Measurements from ENCODE around the gene BCL2L11.

Gene BCL2L11

DNA sequence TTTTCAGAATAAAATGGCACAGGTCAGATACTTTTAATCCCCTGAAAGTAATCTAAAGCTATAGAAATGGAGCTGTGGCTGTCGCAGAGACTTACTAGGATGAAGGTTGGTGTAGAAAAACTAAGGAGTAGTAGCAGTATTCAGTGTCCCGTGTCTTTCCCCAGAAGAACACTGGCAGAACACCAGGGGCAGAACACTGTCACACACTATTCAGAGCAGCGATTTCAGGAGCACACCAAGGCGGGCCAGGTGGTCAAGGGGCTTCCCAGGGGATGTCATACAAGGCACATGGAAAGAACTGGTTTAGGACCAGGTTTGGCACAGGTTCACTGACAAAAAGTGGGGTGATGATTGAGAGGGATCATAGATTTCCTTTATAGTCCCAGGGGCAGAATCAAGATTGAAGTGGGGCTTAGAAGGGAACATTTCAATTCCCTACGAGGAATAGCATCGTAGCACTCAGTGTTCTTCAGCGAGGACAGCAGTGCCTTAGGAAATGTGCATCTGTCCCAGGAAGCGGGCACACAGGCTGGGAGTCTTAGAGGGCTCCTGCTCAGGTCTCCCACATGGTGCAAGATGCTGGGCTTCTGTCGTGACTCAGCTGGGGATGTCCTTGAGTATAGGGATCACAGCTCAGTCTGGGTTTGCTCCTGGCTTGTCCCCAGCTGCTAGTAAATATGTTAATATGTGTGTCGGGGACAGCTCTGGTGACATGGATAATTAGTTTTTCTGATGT, 22.6 kb downstream of the BCL2L11 start:
- no peak for DNase-seq (ENCODE audit: low read depth in 3 of 3)

DNA sequence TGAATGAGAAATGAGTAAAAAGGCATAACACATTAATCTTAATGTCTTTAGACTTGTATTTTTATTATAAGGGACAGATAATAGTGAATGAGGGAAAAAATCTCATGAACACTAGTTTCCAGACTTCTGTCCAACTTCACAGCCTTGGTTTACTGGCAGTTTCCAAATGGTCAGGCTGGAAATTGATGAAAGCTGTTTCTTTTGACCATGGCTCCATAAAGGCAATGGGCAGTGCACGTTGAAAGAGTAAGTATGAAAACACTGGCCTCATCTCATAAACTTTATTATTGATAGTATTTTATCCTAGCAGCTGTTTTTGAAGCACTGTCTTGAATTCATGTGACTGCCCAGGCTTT, 23.1 kb downstream of the BCL2L11 start:
- no peak for DNase-seq (ENCODE audit: low read depth in 3 of 3)

- DNase-seq (ENCODE audit: low read depth in 3 of 3) = no peak
These were observed 24.5 kb downstream of the BCL2L11 start for GRCh38 chr2:111145103-111145760.

- no peak for DNase-seq (ENCODE audit: low read depth in 3 of 3)
These were observed 25.2 kb downstream of the BCL2L11 start for GRCh38 chr2:111145951-111146350.

- DNase-seq (ENCODE audit: low read depth in 3 of 3) = no peak
These were observed 27.6 kb downstream of the BCL2L11 start for GRCh38 chr2:111148225-111148873.

DNA sequence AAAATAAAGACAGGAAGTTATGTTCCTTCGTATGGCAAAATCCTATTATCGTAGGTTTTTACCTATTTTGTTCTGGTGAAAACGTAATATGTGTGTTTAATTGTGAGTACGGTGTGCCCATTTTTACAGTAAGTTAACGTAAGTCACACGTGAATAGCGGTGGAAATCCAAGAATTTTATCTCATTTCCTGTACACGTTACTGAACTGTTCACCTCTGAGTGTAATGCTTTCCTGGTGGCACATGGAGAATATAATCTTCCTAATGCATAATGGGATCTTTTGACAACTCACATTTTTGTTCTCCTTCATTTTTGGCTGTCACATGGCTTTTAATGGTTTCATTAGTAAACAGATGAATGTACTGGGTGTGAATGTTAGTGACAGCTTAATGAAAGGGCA, 28.2 kb downstream of the BCL2L11 start:
- DNase-seq (ENCODE audit: low read depth in 3 of 3) = no peak

DNA sequence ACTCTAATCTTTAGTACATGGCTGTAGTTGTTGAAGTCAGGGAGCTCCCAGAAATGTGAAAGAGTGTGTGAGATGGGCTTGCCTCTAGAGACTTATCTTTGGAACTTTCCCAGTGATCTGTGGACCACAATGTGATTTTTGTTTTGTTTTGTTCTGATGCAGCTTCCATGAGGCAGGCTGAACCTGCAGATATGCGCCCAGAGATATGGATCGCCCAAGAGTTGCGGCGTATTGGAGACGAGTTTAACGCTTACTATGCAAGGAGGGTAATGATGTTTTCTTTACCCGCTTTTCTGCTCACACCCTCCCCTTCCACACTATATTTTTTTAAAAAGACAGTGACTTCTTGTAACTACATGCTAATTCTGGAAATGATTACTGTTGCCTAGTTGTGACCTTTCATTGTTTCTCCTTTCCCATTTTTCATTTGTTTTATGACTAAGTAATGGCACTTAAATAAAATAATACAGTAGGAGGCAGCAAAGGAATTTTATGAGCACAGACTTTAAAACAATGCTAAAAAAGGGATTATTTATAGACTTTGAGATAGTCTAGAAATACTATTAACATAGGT, 29.3 kb downstream of the BCL2L11 start:
- DNase-seq (ENCODE audit: low read depth in 3 of 3) = no peak

GRCh38 chr2:111154758-111155157, 34.0 kb downstream of the BCL2L11 start:
- DNase-seq (ENCODE audit: low read depth in 3 of 3) = no peak

DNA sequence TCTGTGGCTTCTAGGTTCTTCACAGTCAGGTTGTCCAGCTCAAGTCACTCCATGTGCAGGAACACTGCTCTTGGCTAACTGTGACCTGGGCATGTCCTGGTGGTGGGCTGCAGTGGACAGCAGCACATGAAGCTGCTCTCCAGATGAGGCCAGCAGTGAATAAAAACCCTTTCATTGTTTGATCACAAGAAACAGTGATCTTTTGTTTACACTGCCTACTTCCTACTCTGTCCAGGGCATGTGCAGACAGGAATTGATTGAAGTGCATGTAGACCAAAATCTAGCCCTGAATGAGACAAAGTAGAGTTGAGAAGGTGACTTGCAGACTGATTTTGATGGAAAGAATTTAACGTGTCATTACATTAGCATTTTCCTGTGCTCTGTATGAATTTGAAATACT, 34.9 kb downstream of the BCL2L11 start:
- no peak for DNase-seq (ENCODE audit: low read depth in 3 of 3)

GRCh38 chr2:111156529-111156928, 35.8 kb downstream of the BCL2L11 start:
- no peak for DNase-seq (ENCODE audit: low read depth in 3 of 3)

DNA sequence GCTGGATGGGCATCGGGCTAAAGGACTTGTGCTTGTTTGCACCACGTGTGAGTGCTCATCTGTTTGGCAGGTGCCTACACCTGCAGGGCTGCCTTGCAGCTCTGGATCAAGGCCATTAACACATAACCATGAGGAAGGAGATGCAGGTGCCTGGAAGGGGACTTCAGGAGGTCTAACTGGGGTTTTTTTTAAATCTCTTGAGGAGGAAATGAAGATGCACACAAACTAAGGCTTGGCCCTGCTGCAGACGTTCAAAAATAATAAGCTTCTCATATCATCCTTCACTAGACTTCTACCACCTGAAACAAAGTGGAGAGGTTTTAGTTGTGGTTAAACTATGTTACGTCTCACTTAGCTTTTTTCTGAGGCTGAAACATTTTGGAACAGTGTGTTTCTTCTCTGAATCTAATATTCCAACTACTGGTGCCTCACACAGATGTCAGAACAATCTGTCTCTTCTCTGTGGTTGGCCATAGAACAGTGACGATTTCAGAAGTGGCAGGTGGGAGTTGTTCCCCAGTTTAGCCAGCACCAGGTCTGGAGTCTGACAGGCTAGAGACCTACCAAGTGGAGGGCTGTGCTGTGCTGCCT, 36.5 kb downstream of the BCL2L11 start:
- DNase-seq (ENCODE audit: low read depth in 3 of 3) = no peak

DNA sequence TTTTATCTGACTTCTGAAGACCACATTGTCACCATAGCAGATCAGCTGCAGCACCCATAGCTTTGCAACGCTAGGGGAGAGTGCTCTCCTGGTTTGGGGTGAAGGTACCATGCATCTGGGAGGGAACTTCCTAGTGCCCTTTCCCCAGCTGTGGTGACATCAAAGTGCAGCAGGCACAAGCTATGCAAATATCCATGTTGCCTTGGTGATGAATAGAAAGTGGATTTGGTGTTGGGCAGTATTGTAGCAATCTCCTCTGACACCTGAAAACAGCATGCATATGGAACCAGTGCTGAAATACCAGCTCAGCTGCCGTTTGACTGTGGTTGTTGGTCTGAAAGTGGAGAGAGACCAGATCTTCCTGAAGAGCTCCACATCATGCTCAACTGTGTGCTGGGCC, 37.1 kb downstream of the BCL2L11 start:
- DNase-seq (ENCODE audit: low read depth in 3 of 3) = no peak

- DNase-seq (ENCODE audit: low read depth in 3 of 3) = no peak
These were observed 38.9 kb downstream of the BCL2L11 start for GRCh38 chr2:111159641-111160040.

GRCh38 chr2:111160758-111161157, 40.0 kb downstream of the BCL2L11 start:
- no peak for DNase-seq (ENCODE audit: low read depth in 3 of 3)

- DNase-seq (ENCODE audit: low read depth in 3 of 3) = no peak
These were observed 41.3 kb downstream of the BCL2L11 start for GRCh38 chr2:111161971-111162370.

DNA sequence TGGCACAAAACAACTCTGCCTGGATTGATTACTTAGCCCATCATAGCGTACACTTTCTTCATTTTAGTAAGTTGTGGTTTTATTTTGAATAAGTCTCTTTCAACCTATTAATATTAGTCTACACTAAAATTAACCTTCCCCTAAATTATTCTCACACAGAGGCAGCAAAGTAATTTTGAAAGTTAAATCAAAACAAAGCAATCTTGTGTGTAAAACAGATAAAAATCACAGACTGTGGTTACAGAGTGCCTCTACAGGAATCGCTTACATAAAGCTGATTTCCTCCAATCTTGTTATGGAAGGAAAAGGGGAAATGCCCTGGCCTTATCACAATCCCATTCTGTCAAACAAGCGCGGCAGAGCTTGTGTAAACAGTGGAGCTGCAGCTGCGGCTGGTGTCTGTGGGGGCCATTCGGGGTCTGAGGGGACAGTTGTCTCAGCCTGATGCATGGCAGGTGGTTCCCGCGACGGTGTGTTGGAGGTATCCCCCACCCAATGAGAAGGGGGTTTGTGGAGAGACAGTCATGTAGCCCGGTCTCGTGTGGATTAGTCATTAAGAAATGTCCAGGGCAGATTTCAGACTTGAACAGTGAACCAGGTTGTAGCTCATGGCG, 42.1 kb downstream of the BCL2L11 start:
- no peak for DNase-seq (ENCODE audit: low read depth in 3 of 3)

- no peak for DNase-seq (ENCODE audit: low read depth in 3 of 3)
These were observed 43.4 kb downstream of the BCL2L11 start for GRCh38 chr2:111164078-111164477.

DNA sequence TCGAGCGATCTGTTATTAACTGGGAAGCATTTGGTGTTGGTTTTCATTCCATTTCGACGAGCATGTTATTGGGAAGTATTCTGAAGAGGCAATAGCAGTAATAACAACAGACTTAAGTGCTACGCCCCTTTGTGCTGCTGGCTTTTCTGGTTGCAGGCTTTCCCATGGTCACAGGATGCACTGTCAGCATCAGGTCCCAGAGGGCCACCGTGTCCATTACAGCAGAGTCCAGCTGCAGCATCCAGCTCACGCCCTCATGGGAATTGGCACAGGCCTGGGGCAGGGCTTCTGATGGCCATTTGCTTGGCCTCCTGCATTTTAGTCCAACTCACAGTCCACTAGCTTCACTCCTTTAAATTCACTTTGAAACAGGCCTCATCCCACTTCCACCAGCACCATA, 44.4 kb downstream of the BCL2L11 start:
- DNase-seq (ENCODE audit: low read depth in 3 of 3) = no peak

- no peak for DNase-seq (ENCODE audit: low read depth in 3 of 3)
These were observed 45.4 kb downstream of the BCL2L11 start for GRCh38 chr2:111166115-111166514.

DNA sequence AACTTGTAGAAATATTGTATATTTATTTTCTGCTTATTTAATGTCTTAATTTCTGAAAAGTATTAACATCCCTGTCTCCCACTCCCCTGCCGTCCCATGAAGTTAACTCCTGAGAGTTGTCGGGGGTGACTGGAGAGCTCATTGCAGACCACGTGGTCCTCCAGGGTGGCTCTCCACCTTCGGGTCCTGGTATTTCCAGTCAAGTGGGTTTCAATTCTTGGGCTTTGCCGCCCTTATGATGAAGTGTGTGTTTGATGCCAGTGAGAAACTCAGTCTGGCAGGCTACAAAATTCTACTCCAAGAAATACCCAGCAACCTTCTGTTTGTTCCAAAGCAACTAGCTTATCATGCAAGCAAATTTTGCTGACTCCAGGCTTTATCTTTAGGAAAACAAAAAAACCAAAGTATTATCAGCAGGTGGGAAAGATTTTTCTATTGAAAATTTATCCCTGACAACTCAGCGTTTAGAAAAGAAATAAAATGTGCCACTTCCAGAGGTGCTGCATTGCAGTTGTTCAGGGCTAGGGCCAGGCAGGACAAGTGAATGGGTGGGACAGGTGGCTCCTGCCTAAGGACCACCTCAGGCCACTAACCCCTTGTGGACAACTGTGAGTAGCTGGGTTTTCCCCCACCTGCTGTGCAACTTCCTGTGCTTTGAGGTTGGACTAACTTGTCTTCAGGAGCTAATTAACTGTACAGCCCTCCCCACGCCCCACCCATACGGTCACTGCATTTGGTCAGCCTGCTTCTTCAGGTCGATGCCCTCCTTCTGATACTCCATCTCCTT, 46.6 kb downstream of the BCL2L11 start:
- no peak for DNase-seq (ENCODE audit: low read depth in 3 of 3)

DNA sequence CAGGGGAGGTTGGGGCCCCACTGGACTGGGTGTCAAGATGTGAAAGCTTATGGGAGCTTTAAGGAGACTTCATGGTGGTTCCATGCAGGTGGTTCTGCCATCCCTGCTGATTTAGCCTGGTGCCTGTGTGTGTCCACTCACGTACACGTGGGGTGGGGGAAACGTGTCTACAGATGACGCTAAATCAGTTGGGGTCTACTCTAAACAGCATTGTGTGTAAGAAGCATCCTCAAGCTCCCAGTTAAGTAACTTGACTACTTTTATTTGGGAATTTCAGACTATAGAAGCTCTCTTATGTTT, 47.1 kb downstream of the BCL2L11 start:
- no peak for DNase-seq (ENCODE audit: low read depth in 3 of 3)
